HepG2 (cell line): Measurements from ENCODE around the gene CELF4. TPM values are rescaled to one million over a fixed set of nuclear protein-coding genes. Genes with fewer than 3 reads are reported as not detected.

ENCODE experiments used
- ATAC-seq: fragments of 200-7000 bp; cut with Tn5 transposase; 3 replicates; pipeline ENCODE4 v1.9.1; 2020; ENCODE audit warnings: mild to moderate bottlenecking, moderate library complexity
- BruUV-seq: library from RNA; stranded (reverse); fragments of 400-500 nt; replicated peaks from 2 replicates; lab custom pipeline; 2021; lab: Mats Ljungman, UMichigan
- CTCF ChIA-PET: fragments of 300-600 bp; formaldehyde crosslinking; extraction: SDS; loops from one replicate; lab custom pipeline; 2021; ENCODE audit warnings: low total read pairs, inconsistent platforms, low intra/inter-chr PET ratio; lab: Yijun Ruan, JAX
- POLR2A ChIA-PET: fragments of 350-600 bp; sonication (Branson Sonifier 250); formaldehyde crosslinking; loops from one replicate; lab custom pipeline; 2020; ENCODE audit warnings: antibody characterized with exemption, inconsistent platforms; lab: Yijun Ruan, JAX
- DNase-seq: peaks from one replicate; pipeline ENCODE4 v3.0.0-alpha.2; 2015; ENCODE audit warnings: low spot score
- FAIRE-seq: peaks from 3 replicates; lab custom pipeline; 2011; peaks lifted over from hg19 to GRCh38; lab: Jason Lieb, UNC
- H2AFZ ChIP-seq: one replicate; pipeline ENCODE4 v1.6.1; 2011; ENCODE audit warnings: low read length, inconsistent platforms
- H3K27ac ChIP-seq: fragments of 300-600 bp; 3 replicates; pipeline ENCODE4 v1.8.0; 2011; ENCODE audit warnings: mixed run types, mild to moderate bottlenecking, mixed read lengths, low read length, inconsistent platforms; ENCODE audit not compliant: insufficient read depth; ENCODE audit errors: extremely low read length
- H3K27me3 ChIP-seq, 2 experiments: fragments of 200-600 bp in 1 of 2; 2 replicates in 1 of 2; 3 replicates in 1 of 2; pipeline versions ENCODE4 v1.6.0 to v1.8.0; 2011; ENCODE audit warnings: low read length in 2 of 2, mild to moderate bottlenecking in 2 of 2, moderate library complexity in 2 of 2, inconsistent platforms in 1 of 2; ENCODE audit not compliant: insufficient read depth in 2 of 2, control insufficient read depth in 1 of 2
- H3K36me3 ChIP-seq, 2 experiments: fragments of 200-600 bp in 1 of 2; replicated peaks in 1 of 2; 2 replicates in 1 of 2; 3 replicates in 1 of 2; pipeline versions ENCODE4 v1.5.1 to v1.8.0; 2011; ENCODE audit warnings: low read length in 2 of 2, inconsistent platforms in 1 of 2; ENCODE audit not compliant: insufficient read depth in 2 of 2, control insufficient read depth in 1 of 2
- H3K4me1 ChIP-seq: 2 replicates; pipeline ENCODE4 v1.5.1; 2012; ENCODE audit warnings: low read length, inconsistent platforms; ENCODE audit not compliant: insufficient read depth
- H3K4me2 ChIP-seq: 2 replicates; pipeline ENCODE4 v1.6.0; 2011; ENCODE audit warnings: low read depth, low read length, inconsistent platforms
- H3K4me3 ChIP-seq, 3 experiments: fragments of 200-600 bp in 1 of 3; sonication (generic), shearing (Covaris generic) in 1 of 3; replicated peaks in 1 of 3; 2 replicates each; pipeline ENCODE4 v1.5.1; 2011 to 2016; ENCODE audit warnings: low read length in 3 of 3, inconsistent platforms in 2 of 3, low read depth in 2 of 3, mild to moderate bottlenecking in 2 of 3, control low read depth in 1 of 3, mixed read lengths in 1 of 3; ENCODE audit not compliant: insufficient read depth in 1 of 3
- H3K79me2 ChIP-seq: one replicate; pipeline ENCODE4 v1.6.1; 2011; ENCODE audit warnings: low read length, inconsistent platforms; ENCODE audit not compliant: insufficient read depth
- H3K9ac ChIP-seq: 2 replicates; pipeline ENCODE4 v1.6.0; 2011; ENCODE audit warnings: mild to moderate bottlenecking, low read depth, low read length, inconsistent platforms; ENCODE audit not compliant: insufficient read depth
- H3K9me3 ChIP-seq: 2 replicates; pipeline ENCODE4 v1.5.1; 2012; ENCODE audit warnings: mild to moderate bottlenecking, low read length
- H4K20me1 ChIP-seq: 2 replicates; pipeline ENCODE4 v1.6.0; 2011; ENCODE audit warnings: inconsistent platforms, mild to moderate bottlenecking, low read length, moderate library complexity; ENCODE audit not compliant: insufficient read depth
- BORCS8-MEF2B ChIP-seq: sonication (generic); formaldehyde crosslinking; IDR thresholded peaks from 2 replicates; pipeline ENCODE4 v1.8.0; 2022; ENCODE audit warnings: mild to moderate bottlenecking, missing genetic modification reagents
- HIC2 ChIP-seq: sonication (generic); formaldehyde crosslinking; IDR thresholded peaks from 2 replicates; pipeline ENCODE4 v1.9.0; 2022; ENCODE audit warnings: low read depth, missing genetic modification reagents
- JARID2 ChIP-seq: sonication (generic); formaldehyde crosslinking; IDR thresholded peaks from 2 replicates; pipeline ENCODE4 v1.8.1; 2023; ENCODE audit warnings: missing genetic modification reagents, inconsistent platforms; ENCODE audit not compliant: insufficient replicate concordance
- MAFG ChIP-seq: sonication (generic); formaldehyde crosslinking; IDR thresholded peaks from 2 replicates; pipeline ENCODE4 v1.5.1; 2020; ENCODE audit warnings: mild to moderate bottlenecking, missing genetic modification reagents
- MED13 ChIP-seq: sonication (generic); formaldehyde crosslinking; IDR thresholded peaks from 2 replicates; pipeline ENCODE4 v1.5.0; 2020; ENCODE audit warnings: missing genetic modification reagents
- MLX ChIP-seq: IDR thresholded peaks from 2 replicates; pipeline ENCODE4 v1.6.1; 2016
- MXD3 ChIP-seq: IDR thresholded peaks from 2 replicates; pipeline ENCODE4 v1.6.1; 2016; ENCODE audit warnings: mild to moderate bottlenecking, missing biosample characterization, missing genetic modification reagents
- RBM39 ChIP-seq: fragments of 200-400 bp; formaldehyde crosslinking; IDR thresholded peaks from one replicate; pipeline ENCODE4 v1.6.1; 2018; ENCODE audit warnings: antibody characterized with exemption, mild to moderate bottlenecking, low read depth, low read length; ENCODE audit not compliant: poor library complexity, severe bottlenecking
- REL ChIP-seq: sonication (generic); formaldehyde crosslinking; conservative IDR thresholded peaks from 2 replicates; pipeline ENCODE4 v1.8.0; 2022; ENCODE audit warnings: mild to moderate bottlenecking, missing genetic modification reagents, moderate library complexity
- RXRB ChIP-seq: IDR thresholded peaks from 2 replicates; pipeline ENCODE4 v1.6.1; 2016; ENCODE audit warnings: borderline replicate concordance, missing genetic modification reagents, missing compliant biosample characterization
- SAP130 ChIP-seq: IDR thresholded peaks from 2 replicates; pipeline ENCODE4 v1.6.1; 2016; ENCODE audit warnings: low read depth
- ZNF138 ChIP-seq: sonication (generic); formaldehyde crosslinking; IDR thresholded peaks from 2 replicates; pipeline ENCODE4 v1.5.0; 2020; ENCODE audit warnings: mild to moderate bottlenecking, low read depth, missing genetic modification reagents
- ZNF17 ChIP-seq: sonication (generic); formaldehyde crosslinking; IDR thresholded peaks from 2 replicates; pipeline ENCODE4 v1.5.0; 2020; ENCODE audit warnings: mild to moderate bottlenecking, missing genetic modification reagents
- ZNF264 ChIP-seq: sonication (generic); formaldehyde crosslinking; IDR thresholded peaks from 2 replicates; pipeline ENCODE4 v1.4.0; 2020; ENCODE audit warnings: missing genetic modification reagents
- ZNF44 ChIP-seq: sonication (generic); formaldehyde crosslinking; IDR thresholded peaks from 2 replicates; pipeline ENCODE4 v1.5.1; 2020; ENCODE audit warnings: mild to moderate bottlenecking, missing genetic modification reagents
- ZNF441 ChIP-seq: sonication (generic); formaldehyde crosslinking; IDR thresholded peaks from 2 replicates; pipeline ENCODE4 v1.7.0; 2021; ENCODE audit warnings: missing genetic modification reagents, borderline replicate concordance
- ZNF678 ChIP-seq: sonication (generic); formaldehyde crosslinking; IDR thresholded peaks from 2 replicates; pipeline ENCODE4 v1.4.0; 2020; ENCODE audit warnings: mild to moderate bottlenecking, missing genetic modification reagents
- WGBS: methylation state at CpG from one replicate; pipeline ENCODE4 v1.1.6; 2017; ENCODE audit warnings: low lambda C conversion rate; 5-methylcytosine and 5-hydroxymethylcytosine counted together
- in situ Hi-C: cut with HindIII; loops from 2 replicates; pipeline ENCODE4 v1.10.0; 2017; ENCODE audit warnings: low pct_unique_long_range_greater_than_20kb; ENCODE audit not compliant: extremely low pct_ligation_motif_present
- intact Hi-C: fragments of 100-400 bp; cut with micrococcal nuclease; formaldehyde crosslinking; loops from one replicate; pipeline ENCODE4 v1.10.0; 2022; ENCODE audit not compliant: unreplicated experiment
- polyA plus RNA-seq, 8 experiments: library from polyadenylated mRNA; depleted of rRNA in 3 of 8; stranded (reverse) in 7 of 8; unstranded in 1 of 8; fragments of >200 nt; fragmentation: Illumina TruSeq in 4 of 8; extraction: Trizol in 4 of 8; gene quantifications; 2 replicates each; pipeline versions ENCODE4 v1.2.1 to v1.2.3, GENCODE V29; 2011 to 2016; ENCODE audit warnings: low read depth in 4 of 8, missing spikeins in 1 of 8, mixed read lengths in 1 of 8; ENCODE audit not compliant: insufficient read depth in 1 of 8
- total RNA-seq, 5 experiments: library from RNA; depleted of rRNA; stranded (reverse); fragments of >200 nt; fragmentation: Illumina TruSeq; extraction: Trizol; gene quantifications; 2 replicates each; pipeline ENCODE4 v1.2.3, GENCODE V29; 2016; ENCODE audit warnings: low read depth in 1 of 5

The CELF4 gene
- total and polyA plus RNA-seq, 2 of the 13 experiments (the other 11 are each of a cell fraction or from before 2014, with no cell fraction given) = not detected

GRCh38 chr18:37247497-37248161 is 318.0 kb downstream of the CELF4 start:
- H4K20me1 ChIP-seq = 0 out of 2 replicates have a peak, but pooled peaks cover 3% of the 10 kb centered on the region
- TF ChIP-seq ZNF441 (no peak), RXRB (CRISPR knock-in tag) (no peak), ZNF44 (CRISPR knock-in tag) (no peak), MLX (no peak), BORCS8-MEF2B (CRISPR knock-in tag) (no peak), JARID2 (CRISPR knock-in tag) (no peak), ZNF678 (no peak), REL (CRISPR knock-in tag) (no peak), MAFG (CRISPR knock-in tag) (no peak), MXD3 (CRISPR knock-in tag) (no peak), RBM39 (no peak), SAP130 (CRISPR knock-in tag) (no peak), ZNF17 (CRISPR knock-in tag) (no peak), ZNF138 (CRISPR knock-in tag) (no peak), MED13 (CRISPR knock-in tag) (no peak), HIC2 (CRISPR knock-in tag) (no peak), ZNF264 (no peak)
- TF ChIP-seq, all 625 proteins: peak for 0
- in situ Hi-C loops (no loop called here), intact Hi-C loops (no loop called here)
- no peak for ATAC-seq
- CTCF ChIA-PET = no interaction called here
- no peaks in the 10 kb centered on the region for H3K36me3 ChIP-seq
- H3K27me3 ChIP-seq = peaks cover 0 to 14% of the 10 kb centered on the region in 2 experiments; a peak in 2 of 5 replicates
- no peak overlapping the region for H3K9ac ChIP-seq
- H2AFZ ChIP-seq = no peak overlapping the region
- H3K9me3 ChIP-seq = no peaks in the 10 kb centered on the region
- POLR2A ChIA-PET = no interaction called here
- peaks cover 4% of the 10 kb centered on the region for H3K4me1 ChIP-seq
- WGBS = 56% methylated on average over 10 of the region's 10 CpGs
- H3K4me2 ChIP-seq = no peak overlapping the region
- no peak for DNase-seq
- H3K4me3 ChIP-seq = no peak overlapping the region
- BruUV-seq = no TSS peak
- FAIRE-seq = no peak
- H3K79me2 ChIP-seq = no peaks in the 10 kb centered on the region
- no peak overlapping the region for H3K27ac ChIP-seq
